A549 (cell line): ENCODE data around the gene ANXA9. TPM values are rescaled to one million over a fixed set of nuclear protein-coding genes. Genes with fewer than 3 reads are reported as not detected.

Source experiments
- ATAC-seq, 2 experiments: fragments of 200-7000 bp in 1 of 2; fragments of >200 bp in 1 of 2; cut with Nextera tagmentation in 1 of 2; cut with Tn5 transposase in 1 of 2; 3 replicates each; pipeline versions ENCODE4 v1.8.0 to v1.9.1; 2018 to 2020; ENCODE audit warnings: mild to moderate bottlenecking in 1 of 2, moderate library complexity in 1 of 2
- CTCF ChIA-PET: fragments of 300-600 bp; sonication (Branson Sonifier 250); formaldehyde crosslinking; extraction: SDS; loops from one replicate; lab custom pipeline; 2021; ENCODE audit warnings: antibody characterized with exemption, inconsistent platforms; lab: Yijun Ruan, JAX
- POLR2A ChIA-PET: fragments of 350-600 bp; formaldehyde crosslinking; extraction: SDS; loops from one replicate; lab custom pipeline; 2021; ENCODE audit warnings: antibody characterized with exemption, inconsistent platforms; lab: Yijun Ruan, JAX
- DNase-seq, 2 experiments: peaks; one replicate each; pipeline versions ENCODE4 v3.0.0 to v3.0.0-alpha.2; 2011 to 2016; ENCODE audit warnings: low read depth in 1 of 2, low spot score in 1 of 2
- FAIRE-seq: peaks from 2 replicates; lab custom pipeline; 2011; peaks lifted over from hg19 to GRCh38; lab: Jason Lieb, UNC
- H3K27ac ChIP-seq, 2 experiments: fragments of >200 bp; sonication (Bioruptor Twin); formaldehyde crosslinking; 3 replicates each; pipeline ENCODE4 v1.5.1; 2016 to 2017
- H3K4me1 ChIP-seq: fragments of >200 bp; sonication (Bioruptor Twin); formaldehyde crosslinking; 3 replicates; pipeline ENCODE4 v1.6.1; 2016
- H3K4me2 ChIP-seq: fragments of >200 bp; sonication (Bioruptor Twin); formaldehyde crosslinking; 3 replicates; pipeline ENCODE4 v1.6.1; 2016
- H3K4me3 ChIP-seq: fragments of >200 bp; sonication (Bioruptor Twin); formaldehyde crosslinking; 3 replicates; pipeline ENCODE4 v1.5.1; 2016
- H3K9me3 ChIP-seq: fragments of >200 bp; sonication (Bioruptor Twin); formaldehyde crosslinking; 3 replicates; pipeline ENCODE4 v1.6.1; 2016
- BCL3 ChIP-seq: fragments of >200 bp; sonication (Bioruptor Twin); formaldehyde crosslinking; IDR thresholded peaks from 3 replicates; pipeline ENCODE4 v1.6.1; 2016
- CHD4 ChIP-seq: fragments of 200-600 bp; sonication (generic); IDR thresholded peaks from 2 replicates; pipeline ENCODE4 v1.6.1; 2016; ENCODE audit warnings: antibody characterized with exemption, mild to moderate bottlenecking, borderline replicate concordance
- CTCF ChIP-seq: fragments of >200 bp; sonication (Bioruptor Twin); formaldehyde crosslinking; IDR thresholded peaks from 3 replicates; pipeline ENCODE4 v1.5.1; 2016
- E2F6 ChIP-seq: IDR thresholded peaks from 2 replicates; pipeline ENCODE4 v1.6.1; 2012; ENCODE audit warnings: low read depth, borderline replicate concordance
- GATA3 ChIP-seq: IDR thresholded peaks from 2 replicates; pipeline ENCODE4 v1.6.1; 2012; ENCODE audit warnings: borderline replicate concordance
- HES2 ChIP-seq: fragments of >200 bp; sonication (Bioruptor Twin); formaldehyde crosslinking; IDR thresholded peaks from 2 replicates; pipeline ENCODE4 v1.6.1; 2016
- HMGXB4 ChIP-seq: fragments of 250-450 bp; sonication (Bioruptor Pico); IDR thresholded peaks from 2 replicates; pipeline ENCODE4 v1.5.0; 2021; ENCODE audit warnings: mild to moderate bottlenecking, moderate library complexity, borderline replicate concordance
- KDM1A ChIP-seq: fragments of 200-600 bp; sonication (generic); IDR thresholded peaks from 2 replicates; pipeline ENCODE4 v1.6.1; 2016; ENCODE audit warnings: low read depth, mild to moderate bottlenecking
- NFE2L2 ChIP-seq: fragments of 150-350 bp; conservative IDR thresholded peaks from 2 replicates; pipeline ENCODE4 v1.6.1; 2014; ENCODE audit warnings: low read length
- PBX3 ChIP-seq: IDR thresholded peaks from 2 replicates; pipeline ENCODE4 v1.6.1; 2012
- POLR2AphosphoS2 ChIP-seq: conservative IDR thresholded peaks from 2 replicates; pipeline ENCODE4 v1.6.1; 2012; ENCODE audit warnings: low read length, improper control_type of control experiment, inconsistent platforms
- RCOR1 ChIP-seq: fragments of 150-350 bp; IDR thresholded peaks from 2 replicates; pipeline ENCODE4 v1.6.1; 2014; ENCODE audit warnings: antibody characterized with exemption, low read length, low read depth
- ZFP36 ChIP-seq: fragments of 450-650 bp; IDR thresholded peaks from 2 replicates; pipeline ENCODE4 v1.6.1; 2014; ENCODE audit warnings: borderline replicate concordance; ENCODE audit not compliant: partially characterized antibody
- WGBS: methylation state at CpG from one replicate; pipeline ENCODE4 v1.1.6; 2017; ENCODE audit errors: missing lambda C conversion rate; 5-methylcytosine and 5-hydroxymethylcytosine counted together
- polyA plus RNA-seq, 4 experiments: library from polyadenylated mRNA; depleted of rRNA in 3 of 4; stranded (reverse); fragments of >200 nt; fragmentation: RNase III in 1 of 4; extraction: RNeasy Plus Mini Kit Qiagen cat#74134 plus additional on column Dnase treatment in 1 of 4; gene quantifications; 2 replicates in 3 of 4; 3 replicates in 1 of 4; pipeline ENCODE4 v1.2.3, GENCODE V29; 2011 to 2017

Gene ANXA9
- polyA plus RNA-seq, 2 of the 4 experiments (the other 2 are of a cell fraction), result 2.1 to 2.2 TPM

- DNase-seq (no peak), ATAC-seq (no peak), FAIRE-seq (no peak)
- Histone ChIP-seq H3K9me3 (no peaks in the 10 kb centered on the region), H3K4me1 (peaks cover 11% of the 10 kb centered on the region), H3K4me3 (no peak overlapping the region), H3K27ac (no peak overlapping the region), H3K4me2 (no peak overlapping the region)
- WGBS, result 69% methylated on average over 3 of the region's 3 CpGs
- POLR2A ChIA-PET, result no interaction called here
- no peak for TF ChIP-seq CHD4
- CTCF ChIA-PET, result interaction anchor here (0.9 to 24.0 kb wide), 4 partner anchors 16 to 444 kb away, joined by 3 to 586 read pairs (median 4); partner anchors contain the start of genes ANXA9 and CERS2
These were observed 20.0 kb downstream of the ANXA9 start for GRCh38 chr1:151002051-151002450.

- CTCF ChIA-PET, result interaction anchor here (1.0 to 24.0 kb wide), 2 partner anchors 17 to 80 kb away, joined by 4 to 586 read pairs; partner anchors contain the start of genes ANXA9 and CERS2
- DNase-seq, result no peak
- Histone ChIP-seq H3K27ac (no peak overlapping the region), H3K4me3 (no peak overlapping the region)
- POLR2A ChIA-PET, result no interaction called here
- TF ChIP-seq HES2, result no peak
- TF ChIP-seq KDM1A, result no peak
- no peak for TF ChIP-seq HMGXB4 (CRISPR knock-in tag)
- no peak for TF ChIP-seq CTCF
- TF ChIP-seq POLR2AphosphoS2, result no peak
- no peak for TF ChIP-seq GATA3
- no peak for TF ChIP-seq PBX3
- TF ChIP-seq NFE2L2, result no peak
- TF ChIP-seq BCL3, result no peak
- TF ChIP-seq RCOR1, result no peak
- TF ChIP-seq, all 56 proteins: peak for 0
- FAIRE-seq (no peak), ATAC-seq (no peak)
- no peaks in the 10 kb centered on the region for H3K9me3 ChIP-seq
- H3K4me2 ChIP-seq, result no peak overlapping the region
- H3K4me1 ChIP-seq, result peaks cover 17% of the 10 kb centered on the region
- WGBS, result 45% methylated on average over 2 of the region's 2 CpGs
These were observed 20.5 kb downstream of the ANXA9 start for GRCh38 chr1:151002611-151003010.

GRCh38 chr1:151003180-151003579 is 21.1 kb downstream of the ANXA9 start:
- no peak overlapping the region for H3K27ac ChIP-seq
- H3K4me2 ChIP-seq, result no peak overlapping the region
- no peaks in the 10 kb centered on the region for H3K9me3 ChIP-seq
- peaks cover 20% of the 10 kb centered on the region for H3K4me1 ChIP-seq
- no peak overlapping the region for H3K4me3 ChIP-seq
- POLR2A ChIA-PET, result no interaction called here
- TF ChIP-seq E2F6 (no peak), PBX3 (no peak), ZFP36 (no peak)
- ATAC-seq, result no peak
- FAIRE-seq, result no peak
- DNase-seq, result no peak
- CTCF ChIA-PET, result interaction anchor here (24.0 kb wide), 1 partner anchor 18 kb away, joined by 586 read pairs; the partner anchor contains the start of genes ANXA9 and CERS2
